HG03064 (cell line): ENCODE results near the gene PNP.
"Not testable (repeated sequence)": the region's sequence is repeated elsewhere in the genome, so short reads cannot be mapped to it uniquely, and the experiment has no call there.

Experiments used
- ATAC-seq: cut with Tn5 transposase; IDR thresholded peaks from one replicate; pipeline ENCODE4 v1.9.1; 2021; ENCODE audit warnings: low read depth; ENCODE audit not compliant: unreplicated experiment

Gene PNP

GRCh38 chr14:20469242-20469889 is at the start of gene PNP:
Gene PNP (plus strand): TSS chr14:20469406. CDS start chr14:20469525, 119 bp downstream.
- peak; percentile 89 for ATAC-seq

GRCh38 chr14:20419419-20419818 is 49.8 kb upstream of the PNP start:
- no peak for ATAC-seq

- no peak for ATAC-seq
Measured at GRCh38 chr14:20421267-20421666, 47.9 kb upstream of the PNP start.

- no peak for ATAC-seq
Measured at GRCh38 chr14:20422886-20423285, 46.3 kb upstream of the PNP start.

DNA sequence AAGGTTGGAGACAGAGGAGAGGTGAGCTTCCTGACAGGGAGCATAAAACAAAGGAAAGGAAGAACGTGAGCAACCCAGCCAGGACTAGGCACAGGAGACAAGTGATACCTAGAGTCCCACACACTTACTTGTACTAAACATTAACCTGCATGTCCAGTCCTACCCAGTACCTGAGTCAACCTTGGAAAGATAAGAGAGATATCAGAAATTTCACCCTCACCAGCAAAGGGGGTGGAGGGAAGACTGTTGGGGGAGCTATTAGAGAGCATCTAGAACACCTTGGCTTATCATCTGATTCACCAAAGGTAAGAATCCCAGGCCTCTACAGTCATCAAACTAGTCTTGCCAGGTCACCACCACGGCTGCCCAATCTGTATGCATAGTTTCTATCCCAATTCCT is 44.4 kb upstream of the PNP start:
- ATAC-seq, result no peak

DNA sequence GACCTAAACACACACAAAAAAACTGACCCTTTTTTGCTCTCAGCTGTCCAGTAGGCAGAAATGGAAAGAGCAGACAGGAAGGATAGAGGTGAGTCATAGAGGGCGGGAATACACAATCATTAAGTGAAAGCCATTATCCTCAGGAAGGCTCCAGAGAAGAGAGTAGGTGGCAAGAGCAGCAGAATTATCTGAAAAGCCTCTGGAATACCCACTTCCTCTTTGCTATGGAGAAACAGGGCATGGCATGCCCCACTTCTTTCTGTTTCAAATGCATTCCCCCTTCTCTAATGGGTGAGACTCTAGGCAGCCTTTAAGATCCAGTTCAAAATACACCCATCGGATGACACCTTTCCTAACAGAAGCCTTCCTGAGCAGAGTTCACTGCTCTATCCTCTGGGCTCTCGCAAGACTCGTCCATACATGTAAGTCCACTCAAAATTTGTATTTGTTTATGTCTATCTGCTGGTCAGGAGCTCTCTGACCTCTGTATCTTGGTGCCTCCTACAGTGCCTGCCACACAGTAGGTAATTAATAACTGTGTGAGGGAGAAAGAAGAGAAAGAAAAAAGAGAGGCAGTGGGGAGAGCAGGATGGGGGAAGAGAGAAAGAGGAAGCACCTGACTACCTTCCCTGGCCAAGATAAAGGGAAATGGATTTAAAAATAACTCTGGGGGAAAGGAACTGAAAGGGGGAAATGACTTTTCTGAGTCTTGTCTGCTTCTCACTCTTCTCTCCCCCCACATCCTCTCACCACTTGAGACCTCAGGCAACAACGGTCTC is 41.8 kb upstream of the PNP start:
- ATAC-seq, result peak; percentile 53

DNA sequence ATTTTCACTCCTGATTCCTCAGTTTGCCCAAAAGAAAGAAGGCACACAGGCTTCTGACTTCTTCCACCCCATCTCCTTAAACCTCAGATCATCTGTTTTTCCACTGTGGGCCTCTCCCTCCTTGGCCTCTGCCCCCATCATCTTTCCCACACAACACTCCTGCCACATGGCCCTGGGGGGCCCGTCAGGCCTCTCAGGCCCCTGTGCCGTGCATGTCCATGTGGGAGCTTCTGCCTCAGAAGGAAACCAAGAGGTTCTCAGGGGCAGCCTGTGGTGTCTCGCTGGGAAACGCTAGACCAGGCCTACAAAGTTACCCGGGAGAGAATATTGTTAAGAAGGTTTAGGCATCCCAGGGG is 41.2 kb upstream of the PNP start:
- ATAC-seq, result peak; percentile 14

DNA sequence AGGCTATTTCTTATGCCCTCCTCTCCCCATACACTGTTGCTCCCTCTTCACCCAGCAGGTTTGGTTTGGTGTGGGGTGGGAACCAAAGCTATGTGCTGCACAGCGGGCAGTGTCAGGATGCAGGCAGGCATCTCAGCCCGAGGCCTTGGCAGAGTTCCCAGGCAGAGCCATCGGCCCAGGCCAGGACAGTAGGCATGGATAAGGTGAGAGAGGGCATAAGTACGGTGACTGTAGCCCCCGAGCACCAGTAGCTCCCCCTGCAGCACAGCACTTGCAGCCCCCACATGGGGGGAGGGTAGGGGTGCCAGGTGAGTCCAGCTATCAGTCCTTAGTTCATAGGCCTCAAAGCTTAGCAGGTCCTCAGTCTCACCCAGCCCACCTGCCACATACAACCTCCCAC is 40.4 kb upstream of the PNP start:
- no peak for ATAC-seq

GRCh38 chr14:20429801-20430669 is 39.2 kb upstream of the PNP start:
- no peak for ATAC-seq

- no peak for ATAC-seq
Measured at GRCh38 chr14:20434701-20435581, 34.3 kb upstream of the PNP start.

- no peak for ATAC-seq
Measured at GRCh38 chr14:20435582-20436362, 33.4 kb upstream of the PNP start, which contains the start of gene KLHL33. Gene KLHL33 (minus strand): TSS chr14:20436166. CDS start chr14:20435811, 355 bp downstream.

DNA sequence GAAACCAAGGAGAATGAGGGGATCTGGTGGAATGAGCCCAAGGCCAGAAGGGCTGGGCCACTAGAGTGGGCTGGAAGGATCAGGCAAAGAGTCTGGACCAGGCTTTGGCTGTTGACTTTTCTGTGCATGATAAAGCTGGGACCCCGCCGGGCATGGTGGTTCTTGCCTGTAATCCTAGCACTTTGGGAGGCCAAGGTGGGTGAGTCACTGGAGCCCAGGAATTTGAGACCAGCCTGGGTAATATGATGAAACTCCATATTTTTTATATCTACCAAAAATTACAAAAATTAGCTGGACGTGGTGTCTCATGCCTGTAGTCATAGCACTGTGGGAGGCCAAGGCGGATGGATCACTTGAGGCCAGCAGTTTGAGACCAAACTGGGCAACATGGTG is 32.8 kb upstream of the PNP start:
- no peak for ATAC-seq

GRCh38 chr14:20438664-20439063 is 30.5 kb upstream of the PNP start:
- no peak for ATAC-seq

GRCh38 chr14:20440465-20440864 is 28.7 kb upstream of the PNP start:
- ATAC-seq, result no peak

DNA sequence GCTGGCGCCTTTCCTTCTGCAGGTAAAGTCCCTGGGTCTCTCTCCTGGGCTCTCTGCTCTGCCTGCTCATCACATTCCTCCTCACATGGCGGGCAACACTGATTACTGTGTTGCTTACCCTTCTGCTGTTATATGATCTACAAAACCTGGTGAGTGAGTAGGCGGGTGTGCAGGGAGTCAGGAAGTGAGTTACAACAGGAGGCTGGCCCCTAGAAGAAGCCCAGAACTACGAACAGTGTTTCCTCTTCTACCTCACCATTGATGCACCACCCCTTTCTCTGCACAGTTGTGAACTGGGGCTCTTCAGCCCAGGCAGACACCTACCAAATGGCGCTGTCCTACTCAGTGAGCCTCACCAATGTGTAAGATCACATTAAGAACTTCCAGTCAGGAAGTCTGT is 28.3 kb upstream of the PNP start:
- ATAC-seq, result no peak

DNA sequence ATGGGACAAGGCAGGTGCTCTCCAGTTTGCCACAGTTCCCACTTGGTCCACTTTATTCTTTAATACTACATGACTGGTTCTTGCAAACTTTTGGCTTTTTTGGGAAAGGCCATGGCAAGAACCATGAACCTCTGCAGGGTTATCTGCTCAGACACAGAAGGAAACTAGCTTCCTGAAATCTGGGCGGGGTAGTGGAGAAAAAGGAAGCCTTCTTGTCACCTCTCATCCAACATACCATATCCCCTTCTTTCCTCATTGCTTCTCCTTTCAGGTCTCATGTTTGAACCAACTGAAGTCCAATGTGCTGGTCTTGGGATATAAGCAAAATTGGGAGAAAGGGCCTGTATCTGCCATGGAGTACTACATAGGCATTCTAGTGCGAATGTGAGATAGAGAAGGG is 27.7 kb upstream of the PNP start:
- no peak for ATAC-seq

DNA sequence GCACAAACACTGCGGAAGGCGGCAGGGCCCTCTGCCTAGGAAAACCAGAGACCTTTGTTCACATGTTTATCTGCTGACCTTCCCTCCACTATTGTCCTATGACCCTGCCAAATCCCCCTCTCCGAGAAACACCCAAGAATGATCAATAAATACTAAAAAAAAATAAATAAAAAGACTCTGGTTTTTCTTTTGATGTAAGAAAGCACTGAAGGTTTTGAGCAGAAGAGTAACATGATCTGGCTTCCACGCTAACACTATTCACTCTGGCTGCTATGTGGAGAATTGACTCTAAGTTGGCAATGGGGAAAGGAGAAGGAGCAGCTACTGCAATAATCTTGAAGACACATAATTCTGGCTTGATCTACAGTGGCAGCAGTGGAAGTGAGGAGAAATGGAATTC is 25.6 kb upstream of the PNP start:
- ATAC-seq, result not testable (repeated sequence)

DNA sequence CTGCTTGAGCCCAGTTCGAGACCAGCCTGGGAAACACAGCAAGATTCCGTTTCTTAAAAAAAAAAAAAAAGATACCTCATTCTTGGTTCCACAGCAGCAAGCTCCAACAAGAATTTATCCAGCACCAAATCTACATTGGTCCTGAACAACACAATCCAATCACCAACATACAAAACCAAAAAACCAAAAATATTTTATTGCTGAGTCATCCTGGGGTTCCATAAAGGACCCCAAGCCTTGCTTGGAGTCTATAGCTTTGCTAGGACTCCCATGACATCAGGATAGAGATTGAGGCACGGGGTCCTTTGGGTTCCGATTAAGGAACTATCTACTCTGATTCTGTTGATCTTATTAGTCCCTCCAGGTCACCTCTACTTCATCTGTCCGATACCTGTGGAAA is 22.3 kb upstream of the PNP start:
- ATAC-seq, result no peak

DNA sequence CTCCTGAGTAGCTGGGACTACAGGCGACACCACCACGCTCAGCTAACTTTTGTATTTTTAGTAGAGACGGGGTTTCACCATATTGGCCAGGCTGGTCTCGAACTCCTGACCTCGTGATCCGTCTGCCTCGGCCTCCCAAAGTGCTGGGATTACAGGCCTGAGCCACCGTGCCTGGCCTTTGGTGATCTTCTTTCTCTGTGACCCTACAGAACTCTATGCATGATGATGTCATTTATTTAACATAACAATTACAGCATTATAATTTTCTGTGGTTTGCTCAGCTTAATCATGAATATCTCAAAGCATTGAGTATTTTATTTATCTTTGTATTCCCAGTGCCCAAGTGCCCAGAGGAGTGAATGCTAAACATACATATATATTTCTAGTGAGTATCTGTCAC is 16.4 kb upstream of the PNP start:
- not testable (repeated sequence) for ATAC-seq
